Activated CD4-positive, CD25-positive, alpha-beta regulatory T cell treated with anti-CD3 and anti-CD28 coated beads, Interleukin-2, amount 50 U/mL, for 24 hours (primary cell): ENCODE data around the gene INTS7.
"Not testable (repeated sequence)": the region's sequence is repeated elsewhere in the genome, so short reads cannot be mapped to it uniquely, and the experiment has no call there.

ENCODE experiments used
- ATAC-seq, 2 donors: fragments of 150-1000 bp; cut with Tn5 transposase; one replicate each; pipeline ENCODE4 v1.10.0; 2021; ENCODE audit warnings: mild to moderate bottlenecking in 1 of 2, moderate library complexity in 1 of 2

INTS7 gene

GRCh38 chr1:211975152-211975941 is 60.0 kb downstream of the INTS7 start:
- no peak for ATAC-seq

DNA sequence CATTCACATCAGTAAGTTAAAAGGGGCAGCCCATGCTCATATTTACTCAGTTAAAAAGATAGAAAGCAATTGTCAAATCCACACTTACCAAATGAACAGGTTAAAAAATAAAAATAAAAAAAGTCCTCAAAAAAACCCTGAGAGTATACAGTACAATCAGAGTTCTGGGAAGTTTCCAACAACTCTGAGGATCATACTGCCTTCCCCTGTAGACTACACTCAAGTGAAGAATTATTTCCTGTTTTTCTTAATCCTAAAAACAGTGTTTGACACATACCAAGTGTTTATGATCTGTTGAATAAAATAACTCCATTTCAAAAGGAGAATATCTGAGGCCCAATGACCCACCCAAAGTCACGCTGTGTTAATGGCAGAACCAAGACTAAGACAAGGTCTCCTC is 61.8 kb downstream of the INTS7 start:
- no peak for ATAC-seq

DNA sequence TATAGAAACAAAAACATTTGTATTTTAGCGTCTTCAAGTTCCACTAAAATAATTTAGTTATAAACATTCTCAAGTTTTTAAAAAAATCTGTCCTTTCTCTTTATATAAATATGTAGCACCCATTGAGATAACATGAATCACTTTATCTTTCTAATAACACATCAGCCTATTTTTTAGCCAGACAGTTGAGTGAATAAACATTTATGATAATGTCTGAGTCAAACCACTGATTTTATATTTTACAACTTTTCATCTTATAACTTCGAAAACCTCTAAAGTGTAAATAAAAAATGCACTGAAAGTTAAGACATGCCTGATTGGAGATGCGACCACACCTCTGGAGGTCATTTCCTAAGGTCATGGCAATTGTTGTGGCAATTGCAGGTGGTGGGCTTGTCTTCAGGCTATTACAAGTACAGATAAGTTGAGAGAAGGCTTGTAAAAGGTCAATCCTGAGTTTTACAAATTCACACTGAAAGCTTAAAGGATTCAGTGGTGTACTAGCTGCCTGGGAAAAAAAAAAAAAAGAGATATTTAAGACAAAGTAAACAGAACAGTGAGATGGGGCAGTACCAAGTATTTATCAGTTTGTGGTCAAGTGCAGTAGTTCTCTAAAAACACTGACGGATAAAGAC is 67.0 kb downstream of the INTS7 start:
- no peak for ATAC-seq

DNA sequence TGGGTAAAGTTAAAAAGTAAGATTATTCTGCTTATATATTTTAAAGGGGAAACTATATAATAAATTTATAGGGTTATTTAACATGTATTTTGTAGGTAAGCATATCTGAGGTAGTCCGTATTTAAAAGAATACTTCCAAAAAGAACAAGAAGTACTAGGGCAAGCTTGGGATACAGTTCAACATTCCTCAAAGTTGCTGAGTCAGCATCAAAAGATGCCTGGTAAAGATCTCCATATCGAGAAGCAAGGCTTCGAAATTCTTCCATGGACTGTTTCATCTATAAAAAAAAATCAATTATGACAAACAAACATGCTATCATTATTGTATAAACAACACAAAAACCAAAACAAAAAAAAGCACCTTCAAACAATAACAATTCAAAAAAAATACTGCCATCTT is 67.7 kb downstream of the INTS7 start:
- no peak for ATAC-seq

DNA sequence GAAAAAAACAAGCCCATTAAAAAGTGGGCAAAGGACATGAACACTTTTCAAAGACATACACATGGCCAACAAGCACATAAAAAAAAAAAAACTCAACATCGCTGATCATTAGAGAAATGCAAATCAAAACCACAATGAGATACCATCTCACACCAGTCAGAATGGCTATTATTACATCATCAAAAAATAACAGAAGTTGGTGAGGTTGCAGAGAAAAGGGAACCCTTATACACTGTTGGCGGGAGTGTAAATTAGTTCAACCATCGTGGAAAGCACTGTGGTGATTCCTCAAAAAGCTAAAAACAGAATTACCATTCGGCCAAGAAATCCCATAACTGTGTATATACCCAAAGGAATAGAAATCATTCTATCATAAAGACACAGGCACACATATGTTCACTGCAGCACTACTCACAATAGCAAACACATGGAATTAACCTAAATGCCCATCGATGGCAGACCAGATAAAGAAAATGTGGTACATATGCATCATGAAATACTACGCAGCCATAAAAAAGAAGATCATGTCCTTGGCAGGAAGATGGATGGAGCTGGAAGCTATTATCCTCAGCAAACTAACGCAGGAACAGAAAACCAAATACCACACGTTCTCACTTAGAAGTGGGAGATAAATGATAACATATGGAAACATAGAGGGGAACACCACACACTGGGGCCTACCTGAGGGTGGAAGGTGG is 70.1 kb downstream of the INTS7 start:
- no peak for ATAC-seq

GRCh38 chr1:211959680-211960079 is 75.7 kb downstream of the INTS7 start:
- no peak for ATAC-seq

GRCh38 chr1:211959221-211959620 is 76.1 kb downstream of the INTS7 start:
- ATAC-seq = no peak

GRCh38 chr1:211954028-211954427 is 81.3 kb downstream of the INTS7 start:
- not testable (repeated sequence) for ATAC-seq

- ATAC-seq = not testable (repeated sequence)
Observed at GRCh38 chr1:211953543-211953942, 81.8 kb downstream of the INTS7 start.

DNA sequence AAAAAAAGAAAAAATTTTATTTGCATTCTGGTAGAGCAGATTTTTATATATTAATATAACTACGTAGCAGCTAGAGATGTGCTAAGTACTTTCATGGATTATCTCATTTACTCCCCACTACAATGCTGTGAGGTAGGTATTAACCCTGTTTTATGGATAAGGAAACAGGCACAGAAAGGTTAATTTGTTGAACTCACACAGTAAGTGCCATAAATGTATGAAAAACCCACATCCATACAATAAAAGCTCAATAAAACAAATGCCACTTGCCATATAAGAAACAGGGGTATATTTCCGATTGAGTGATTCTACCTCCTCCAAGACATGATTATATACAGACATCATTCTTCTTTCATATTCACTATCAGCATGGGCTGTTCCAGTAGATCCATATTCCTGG is 83.1 kb downstream of the INTS7 start:
- ATAC-seq = no peak

DNA sequence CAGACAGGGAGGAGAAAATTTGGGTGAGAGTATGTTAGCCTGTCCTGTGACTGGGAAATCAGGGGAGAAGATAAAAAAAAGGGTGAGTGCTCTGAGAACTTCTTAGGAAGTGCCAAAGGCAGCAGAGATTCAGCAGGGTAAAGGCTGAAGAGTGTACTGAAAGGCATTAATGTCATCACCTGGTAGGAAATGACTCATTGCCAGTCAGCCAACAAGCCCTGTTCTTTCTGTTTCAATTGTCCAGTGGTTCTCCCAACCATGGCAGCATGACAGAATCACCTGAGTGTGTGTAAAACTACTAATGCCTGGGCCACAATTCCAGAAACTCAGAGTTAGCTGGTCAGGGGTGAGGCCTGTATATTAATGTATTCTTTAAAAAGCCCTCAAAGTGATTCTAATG is 83.5 kb downstream of the INTS7 start:
- ATAC-seq = peak in 1 of 2 donors; percentile 55

DNA sequence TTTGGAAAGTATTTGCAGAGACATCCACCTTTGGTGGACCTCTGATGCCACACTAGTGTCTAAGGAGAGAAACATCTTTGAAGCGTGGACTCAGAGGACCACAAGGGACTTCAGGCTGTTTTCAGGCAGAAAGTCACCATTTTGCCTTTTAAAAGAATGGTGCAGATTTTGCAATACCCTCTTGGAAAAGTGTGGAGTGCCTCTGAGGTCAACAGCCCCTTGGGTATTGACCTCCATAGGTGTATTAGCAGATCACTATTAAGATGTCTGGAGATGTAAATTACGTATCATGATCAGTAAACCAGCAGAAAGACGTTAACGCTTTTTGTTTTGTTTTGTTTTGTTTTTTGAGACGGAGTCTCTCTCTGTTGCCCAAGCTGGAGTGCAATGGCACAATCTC is 87.0 kb downstream of the INTS7 start:
- ATAC-seq = no peak

GRCh38 chr1:211947396-211948295 is 87.7 kb downstream of the INTS7 start:
- ATAC-seq = no peak

- no peak for ATAC-seq
Observed at GRCh38 chr1:211944733-211945500, 90.4 kb downstream of the INTS7 start.

GRCh38 chr1:211942583-211942982 is 92.8 kb downstream of the INTS7 start:
- no peak for ATAC-seq

DNA sequence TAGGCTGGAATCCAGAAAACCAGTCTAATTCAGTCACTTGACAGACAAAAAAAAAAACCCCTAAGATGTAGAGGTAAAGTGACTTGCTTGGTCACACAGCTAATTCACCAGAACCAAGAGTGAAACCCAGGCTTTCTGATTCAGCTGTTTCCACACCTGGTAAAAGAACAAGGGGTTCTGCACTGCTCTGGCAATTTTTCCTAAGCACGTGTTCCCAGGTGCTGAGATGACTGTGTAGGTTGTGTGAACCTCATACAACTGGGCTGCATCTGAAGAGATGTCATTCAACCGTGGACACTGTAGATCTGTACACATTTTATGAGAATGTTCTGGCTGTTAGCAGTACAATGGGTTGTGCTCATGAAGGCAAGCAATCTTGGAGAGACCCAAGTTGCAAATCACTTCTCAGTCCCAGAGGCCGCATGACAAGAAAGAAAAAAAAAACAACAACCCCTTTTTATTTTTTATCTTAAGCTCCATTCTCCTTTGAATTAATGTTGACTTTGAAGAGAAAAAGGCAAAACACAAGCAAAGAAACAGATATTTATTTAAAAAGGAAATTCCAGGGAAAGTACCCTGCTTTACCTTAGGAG is 95.4 kb downstream of the INTS7 start:
- ATAC-seq = peak; percentile 78 to 84

DNA sequence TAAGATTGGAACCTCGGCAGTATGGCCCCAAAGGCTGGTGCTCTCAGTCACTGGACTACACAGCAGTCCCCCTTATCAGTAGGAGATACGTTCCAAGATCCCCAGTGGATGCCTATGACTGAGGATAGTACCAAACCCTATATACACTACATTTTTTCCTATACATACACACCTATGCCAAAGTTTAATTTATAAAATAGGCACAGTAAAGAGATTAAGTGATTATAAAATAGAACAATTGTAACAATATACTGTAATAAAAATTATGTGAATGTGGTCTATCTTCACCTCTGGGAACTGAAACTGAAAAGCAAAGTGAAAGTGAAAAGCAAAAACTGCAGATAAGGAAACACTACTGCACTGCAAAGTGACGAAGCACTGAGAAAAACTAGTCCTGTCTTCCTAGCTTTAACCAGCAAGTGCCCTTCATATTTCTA is 96.8 kb downstream of the INTS7 start:
- ATAC-seq = no peak

- ATAC-seq = not testable (repeated sequence)
Observed at GRCh38 chr1:211937422-211937821, 97.9 kb downstream of the INTS7 start.

- ATAC-seq = peak; percentile 77 to 85
Observed at GRCh38 chr1:211935448-211935970, 99.8 kb downstream of the INTS7 start.

DNA sequence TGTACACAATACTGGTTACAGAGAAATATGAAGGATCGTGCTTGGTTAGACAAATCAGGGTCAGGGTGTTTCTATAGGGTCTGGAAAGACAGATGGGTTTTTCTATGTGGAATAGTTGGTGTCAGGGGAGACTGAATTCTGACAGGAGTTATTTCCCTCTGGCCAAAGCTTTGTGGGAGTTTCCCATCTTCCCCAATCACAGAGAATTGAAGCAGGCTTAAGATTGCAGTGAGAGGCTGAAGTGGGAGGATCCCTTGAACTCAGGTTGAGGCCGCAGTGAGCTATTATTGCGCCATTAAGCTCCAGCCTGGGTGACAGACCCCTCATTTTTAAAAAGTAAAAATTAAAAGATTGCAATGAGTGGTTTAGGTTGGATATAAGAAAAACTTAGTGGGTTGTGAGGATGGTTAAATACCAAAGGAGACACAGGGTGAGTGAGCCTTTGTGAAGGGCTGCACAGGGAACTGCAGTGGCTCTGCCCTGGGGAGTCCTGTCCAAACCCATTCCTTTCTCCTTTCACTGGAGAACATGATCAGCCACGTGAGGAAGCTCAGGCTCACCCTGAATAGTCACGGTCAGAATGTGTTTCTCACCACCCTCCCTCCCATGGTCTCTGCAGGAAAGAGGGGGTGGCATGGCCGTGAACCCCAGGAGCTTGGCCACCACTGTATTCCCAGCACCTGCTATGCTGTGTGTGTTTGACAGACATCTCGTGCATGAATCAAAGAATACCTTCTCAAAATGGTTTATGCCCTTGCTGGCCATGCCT is 101.2 kb downstream of the INTS7 start:
- ATAC-seq = no peak

DNA sequence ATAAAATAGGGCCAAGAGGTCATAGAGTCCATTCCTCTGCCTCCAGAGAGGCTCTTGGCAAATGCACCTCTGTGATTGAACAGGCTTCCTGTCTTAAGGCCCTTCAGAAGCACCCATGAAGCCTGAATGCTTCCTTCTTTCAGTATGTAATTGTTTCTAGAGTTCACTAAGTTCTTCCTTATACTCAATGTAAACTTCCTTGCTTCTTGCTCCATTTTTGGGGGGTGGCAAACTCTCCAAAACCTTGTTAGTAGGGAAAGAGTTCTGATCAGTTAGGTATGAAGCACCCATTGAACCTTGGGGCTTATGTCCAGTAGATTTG is 102.5 kb downstream of the INTS7 start:
- ATAC-seq = no peak
